Rectal smooth muscle tissue (tissue), 1 donor: ENCODE data around the gene PAK1.
"Not testable (repeated sequence)": the region's sequence is repeated elsewhere in the genome, so short reads cannot be mapped to it uniquely, and the experiment has no call there.

ENCODE experiments used
- H3K27ac ChIP-seq: one replicate; pipeline ENCODE4 v1.7.0; 2013; ENCODE audit warnings: low read depth, low read length, inconsistent platforms
- H3K27me3 ChIP-seq: one replicate; pipeline ENCODE4 v1.7.0; 2013; ENCODE audit warnings: low read length; ENCODE audit not compliant: control insufficient read depth, insufficient read depth
- H3K36me3 ChIP-seq: one replicate; pipeline ENCODE4 v1.7.0; 2013; ENCODE audit warnings: low read length; ENCODE audit not compliant: control insufficient read depth, insufficient read depth
- H3K4me1 ChIP-seq: one replicate; pipeline ENCODE4 v1.7.0; 2013; ENCODE audit warnings: low read length; ENCODE audit not compliant: control insufficient read depth, insufficient read depth
- H3K4me3 ChIP-seq: one replicate; pipeline ENCODE4 v1.7.0; 2013; ENCODE audit warnings: low read length
- H3K9ac ChIP-seq: one replicate; pipeline ENCODE4 v1.7.0; 2013; ENCODE audit warnings: low read length

The PAK1 gene

DNA sequence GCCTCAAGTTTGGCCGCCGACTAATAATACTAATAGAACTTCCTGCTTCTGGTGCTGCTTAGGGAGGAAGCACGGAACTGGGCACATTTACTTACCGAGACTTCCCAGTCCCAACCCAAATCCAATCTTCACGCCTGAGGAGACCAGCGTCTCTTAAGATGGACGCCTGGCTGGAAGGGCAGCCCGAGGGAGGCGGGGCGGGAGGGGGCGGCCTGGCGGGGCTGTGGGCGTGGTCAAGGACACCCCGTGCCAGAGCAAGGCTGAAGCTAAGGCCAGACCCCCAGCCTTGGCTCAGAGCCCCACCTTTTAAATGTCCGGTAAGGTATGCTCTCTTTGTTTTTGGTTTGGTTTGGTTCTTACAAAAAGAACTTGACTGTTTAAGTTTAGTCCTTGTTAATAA is 172.4 kb downstream of the PAK1 start, which contains the start of gene GDPD4:
Gene GDPD4 (minus strand): TSS at position 177 of the 400 bp plus-strand sequence. CDS start 16,549 bp downstream, outside the sequence.
- H3K9ac ChIP-seq: no peak within 1 kb of the TSS
- H3K27ac ChIP-seq: no peak within 1 kb of the TSS

DNA sequence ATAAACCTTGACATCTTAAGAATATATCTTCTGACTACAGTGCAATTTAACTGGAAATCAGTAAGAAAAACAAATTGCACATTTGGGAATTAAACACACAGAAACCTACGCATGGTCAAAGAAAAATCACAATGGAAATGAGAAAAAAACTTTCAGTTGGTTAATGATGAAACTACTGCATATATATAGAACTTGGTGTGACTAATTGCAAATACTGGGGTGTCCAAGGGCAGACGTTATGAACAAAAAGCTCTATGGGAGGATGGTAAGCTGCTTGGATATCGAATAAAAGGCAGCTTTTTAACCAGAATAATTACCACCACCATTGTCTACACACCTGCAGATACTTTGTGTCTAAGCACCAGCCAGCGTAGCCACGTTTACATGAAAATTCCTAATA is 173.2 kb downstream of the PAK1 start:
- H3K4me1 ChIP-seq: no peaks in the 10 kb centered on the region
- no peak overlapping the region for H3K9ac ChIP-seq
- no peaks in the 10 kb centered on the region for H3K36me3 ChIP-seq
- no peaks in the 10 kb centered on the region for H3K27me3 ChIP-seq
- H3K27ac ChIP-seq: no peak overlapping the region
- H3K4me3 ChIP-seq: no peak overlapping the region

More for the DNA sequence above, 172.4 kb downstream of the PAK1 start, which contains the start of gene GDPD4:
- Histone ChIP-seq H3K36me3 (no peaks in the 10 kb centered on the region), H3K4me3 (no peak within 1 kb of the TSS), H3K27me3 (no peaks in the 10 kb centered on the region), H3K4me1 (no peaks in the 10 kb centered on the region)

DNA sequence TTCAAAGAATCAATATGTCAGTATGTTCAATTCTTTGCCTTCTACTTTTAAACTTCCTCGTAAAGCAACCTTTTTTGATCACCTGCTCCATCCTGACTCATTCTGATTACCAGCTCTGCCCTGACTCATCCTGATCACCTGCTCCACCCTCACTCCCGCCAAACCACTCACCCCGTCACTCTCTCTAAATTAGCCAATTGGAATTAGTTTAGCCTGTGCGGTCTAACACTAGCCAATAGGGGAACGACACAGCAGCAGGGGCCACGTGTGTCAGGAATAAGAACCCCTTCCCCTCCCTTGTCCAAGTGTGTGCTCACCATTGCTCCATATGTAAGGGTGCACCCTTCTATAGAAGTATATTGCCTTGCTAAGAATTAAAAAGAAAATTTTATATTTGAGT is 173.9 kb downstream of the PAK1 start:
- H3K27me3 ChIP-seq, H3K4me1 ChIP-seq, H3K9ac ChIP-seq, H3K36me3 ChIP-seq, H3K27ac ChIP-seq, H3K4me3 ChIP-seq: not testable (repeated sequence)

DNA sequence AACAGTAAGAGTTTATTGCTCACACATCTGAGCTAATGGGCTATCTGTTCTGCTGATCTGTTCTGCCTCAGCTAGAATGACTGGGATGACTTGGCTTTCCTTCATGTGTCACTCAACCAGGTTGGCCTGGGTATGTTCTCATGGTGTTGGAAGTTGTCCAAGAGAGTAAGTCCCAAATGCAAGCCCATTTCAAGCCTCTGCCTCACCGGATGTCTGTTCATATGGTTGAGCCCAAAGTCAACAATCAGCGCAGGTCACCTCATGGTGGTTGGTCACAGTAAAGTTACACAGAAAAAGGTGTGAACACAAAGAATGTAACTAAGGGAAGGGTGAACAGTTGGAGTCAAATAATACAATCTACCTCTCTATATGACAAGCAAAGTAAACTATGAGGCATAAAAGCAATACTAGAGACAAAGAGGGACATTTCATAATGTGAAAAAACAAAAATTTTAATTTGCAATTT is 174.3 kb downstream of the PAK1 start:
- no peak overlapping the region for H3K4me3 ChIP-seq
- H3K36me3 ChIP-seq: no peaks in the 10 kb centered on the region
- H3K27me3 ChIP-seq: no peaks in the 10 kb centered on the region
- no peaks in the 10 kb centered on the region for H3K4me1 ChIP-seq
- H3K27ac ChIP-seq: no peak overlapping the region
- H3K9ac ChIP-seq: no peak overlapping the region

DNA sequence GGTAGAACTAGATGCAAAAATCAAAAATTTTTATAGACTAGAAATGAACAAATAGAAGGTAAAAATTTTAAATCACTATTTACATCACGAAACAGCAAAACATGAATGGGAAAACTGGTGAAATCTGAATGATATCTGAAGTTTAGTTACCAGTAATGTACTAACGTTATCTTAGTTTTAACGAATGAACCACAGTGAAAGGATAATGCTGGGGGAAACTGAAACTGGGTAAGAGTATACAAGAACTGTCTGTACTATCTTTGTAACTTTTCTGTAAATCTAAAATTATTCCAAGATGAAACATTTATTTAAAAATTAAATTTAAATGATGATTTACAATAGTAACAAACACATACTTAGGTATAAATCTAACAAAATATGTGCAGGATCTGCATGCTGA is 179.9 kb downstream of the PAK1 start:
- Histone ChIP-seq H3K4me3 (no peak overlapping the region), H3K9ac (no peak overlapping the region), H3K27me3 (no peaks in the 10 kb centered on the region), H3K4me1 (no peaks in the 10 kb centered on the region), H3K27ac (no peak overlapping the region), H3K36me3 (no peaks in the 10 kb centered on the region)

DNA sequence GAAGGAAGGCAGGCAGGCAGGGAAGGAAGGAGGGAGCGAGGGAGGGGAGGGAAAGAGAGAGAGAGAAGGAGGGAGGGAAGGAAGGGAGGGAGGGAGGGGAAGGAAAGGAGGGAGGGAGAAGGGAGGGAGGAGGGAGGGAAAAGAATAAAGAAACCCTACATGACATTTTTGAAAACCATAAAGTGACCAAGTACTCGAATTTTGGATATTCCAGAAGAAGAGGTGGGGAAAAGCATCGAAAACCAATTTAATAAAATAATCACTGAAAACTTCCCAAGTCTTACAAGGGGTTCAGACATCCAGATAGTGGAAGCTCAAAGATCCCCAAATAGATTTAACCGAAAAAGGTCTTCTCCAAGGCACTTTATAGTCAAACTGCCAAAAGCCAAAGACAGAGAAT is 184.2 kb downstream of the PAK1 start:
- H3K27me3 ChIP-seq: no peaks in the 10 kb centered on the region
- no peaks in the 10 kb centered on the region for H3K36me3 ChIP-seq
- H3K27ac ChIP-seq: no peak overlapping the region
- no peak overlapping the region for H3K9ac ChIP-seq
- H3K4me3 ChIP-seq: no peak overlapping the region
- no peaks in the 10 kb centered on the region for H3K4me1 ChIP-seq

DNA sequence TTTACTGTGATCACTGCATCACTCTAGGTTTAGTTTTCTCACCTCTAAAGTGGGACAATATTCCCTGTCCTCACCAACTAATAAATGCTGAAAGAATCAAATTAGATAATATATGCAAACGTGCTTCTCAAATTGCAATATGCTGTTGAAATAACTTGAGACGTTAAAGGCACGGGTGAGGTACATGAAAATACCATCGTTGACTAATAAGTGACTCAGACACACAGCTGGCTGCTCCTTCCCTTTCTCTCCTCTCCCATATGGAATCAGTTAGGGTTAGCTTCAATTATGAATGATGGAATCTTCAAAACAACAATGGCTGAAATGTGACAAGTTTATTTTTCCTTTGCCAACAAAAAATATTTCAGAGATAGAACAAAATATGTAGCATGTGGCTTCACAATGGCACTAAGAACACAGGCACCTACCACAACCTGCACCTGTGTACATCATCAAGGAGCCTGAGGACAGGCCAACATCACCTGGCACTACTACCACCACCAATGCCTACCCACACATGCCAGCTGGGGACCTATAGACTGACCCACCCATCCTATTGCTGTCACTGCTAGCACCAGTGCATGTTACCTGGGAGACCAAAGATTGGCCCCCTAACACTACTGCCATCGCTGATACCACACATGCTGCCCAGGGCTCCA is 186.2 kb downstream of the PAK1 start:
- H3K4me1 ChIP-seq: no peaks in the 10 kb centered on the region
- no peaks in the 10 kb centered on the region for H3K36me3 ChIP-seq
- H3K4me3 ChIP-seq: no peak overlapping the region
- no peak overlapping the region for H3K27ac ChIP-seq
- no peaks in the 10 kb centered on the region for H3K27me3 ChIP-seq
- no peak overlapping the region for H3K9ac ChIP-seq

DNA sequence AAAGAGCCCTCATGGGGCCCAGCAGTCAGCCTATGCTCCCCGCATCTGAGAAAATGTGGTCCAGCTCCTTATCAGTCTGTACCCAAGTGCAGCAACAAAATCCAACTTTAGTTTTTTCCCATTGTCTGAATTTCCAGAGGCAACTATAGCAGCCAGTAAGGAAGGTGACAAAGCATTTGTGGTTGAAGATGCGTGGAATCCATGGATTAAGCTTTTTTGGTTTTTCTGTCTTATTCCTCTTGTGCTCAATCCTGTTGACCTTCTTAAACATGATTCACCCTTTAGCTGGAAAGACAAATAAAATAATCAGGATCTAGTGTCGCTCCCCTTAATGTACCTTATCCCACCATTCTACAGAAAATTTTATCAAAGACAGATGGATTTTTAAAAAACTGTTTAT is 186.8 kb downstream of the PAK1 start:
- H3K4me1 ChIP-seq: no peaks in the 10 kb centered on the region
- H3K4me3 ChIP-seq: no peak overlapping the region
- no peaks in the 10 kb centered on the region for H3K36me3 ChIP-seq
- H3K27ac ChIP-seq: no peak overlapping the region
- no peaks in the 10 kb centered on the region for H3K27me3 ChIP-seq
- H3K9ac ChIP-seq: no peak overlapping the region

DNA sequence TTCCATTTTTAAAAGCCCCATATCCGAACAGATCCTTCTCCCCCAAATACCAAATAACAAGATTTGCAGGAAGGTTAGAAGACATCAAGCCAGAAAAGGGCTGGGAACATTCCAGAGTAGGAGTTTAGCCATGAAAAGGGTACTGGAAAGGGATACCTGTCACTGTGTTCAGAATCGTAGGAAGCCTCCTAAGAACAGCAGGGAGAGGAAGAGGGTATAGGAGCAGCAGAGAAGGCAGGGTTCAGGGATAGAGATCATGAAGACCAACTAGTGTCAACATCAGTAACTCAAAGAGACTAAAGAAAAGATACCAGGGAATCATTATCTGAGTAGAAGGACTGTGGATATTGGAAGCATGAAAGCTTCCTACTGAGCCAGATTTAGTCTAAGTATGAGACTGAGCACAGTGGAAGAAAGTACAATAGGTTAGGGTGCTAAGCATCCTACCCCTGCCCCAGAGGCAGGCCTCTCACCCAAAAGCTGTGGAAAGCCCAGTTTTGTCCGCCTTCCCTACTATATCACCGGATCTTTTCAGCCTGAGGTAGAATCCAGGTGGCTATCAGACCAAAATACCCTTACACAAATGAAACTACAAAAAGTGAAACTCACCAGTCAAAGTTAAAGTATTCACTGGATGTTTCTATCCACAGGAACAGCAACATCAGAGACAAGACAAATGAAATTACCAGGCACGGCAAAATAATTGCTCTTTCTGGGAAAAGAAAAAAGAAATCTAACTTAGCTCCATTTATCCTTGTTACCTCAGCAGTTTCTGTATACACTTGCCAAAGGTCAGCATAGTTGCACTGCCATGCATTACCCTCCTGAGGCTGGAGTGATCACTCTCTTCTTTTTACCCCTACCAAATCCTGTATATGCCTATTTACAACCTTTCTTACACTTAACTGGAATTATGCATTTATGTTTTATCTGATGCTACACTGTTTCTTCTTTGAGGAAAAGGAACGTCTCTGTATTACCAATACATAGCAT is 189.1 kb downstream of the PAK1 start:
- Histone ChIP-seq H3K27ac (no peak overlapping the region), H3K4me1 (no peaks in the 10 kb centered on the region), H3K9ac (no peak overlapping the region), H3K27me3 (no peaks in the 10 kb centered on the region), H3K36me3 (no peaks in the 10 kb centered on the region), H3K4me3 (no peak overlapping the region)

DNA sequence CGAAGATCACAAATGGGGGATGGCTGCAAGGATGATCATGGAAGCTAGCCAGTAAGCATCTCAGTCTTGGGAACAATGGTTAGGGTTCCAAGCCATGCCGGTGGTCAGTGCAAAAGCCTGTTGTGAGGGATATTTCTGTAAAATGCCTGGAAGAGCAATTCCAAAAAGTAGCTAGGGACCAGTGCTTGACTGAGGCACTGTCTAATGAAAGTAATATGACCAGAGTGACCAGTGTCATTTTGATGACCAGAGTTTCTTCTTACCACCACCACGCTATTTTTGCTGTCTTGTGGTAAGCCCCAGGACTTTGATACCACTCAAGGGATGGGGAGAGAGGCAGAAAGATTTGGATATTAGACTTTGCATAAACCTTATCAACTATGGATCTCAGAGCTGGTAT is 190.8 kb downstream of the PAK1 start:
- Histone ChIP-seq H3K27ac (no peak overlapping the region), H3K36me3 (no peaks in the 10 kb centered on the region), H3K4me3 (no peak overlapping the region), H3K9ac (no peak overlapping the region), H3K27me3 (no peaks in the 10 kb centered on the region), H3K4me1 (no peaks in the 10 kb centered on the region)

DNA sequence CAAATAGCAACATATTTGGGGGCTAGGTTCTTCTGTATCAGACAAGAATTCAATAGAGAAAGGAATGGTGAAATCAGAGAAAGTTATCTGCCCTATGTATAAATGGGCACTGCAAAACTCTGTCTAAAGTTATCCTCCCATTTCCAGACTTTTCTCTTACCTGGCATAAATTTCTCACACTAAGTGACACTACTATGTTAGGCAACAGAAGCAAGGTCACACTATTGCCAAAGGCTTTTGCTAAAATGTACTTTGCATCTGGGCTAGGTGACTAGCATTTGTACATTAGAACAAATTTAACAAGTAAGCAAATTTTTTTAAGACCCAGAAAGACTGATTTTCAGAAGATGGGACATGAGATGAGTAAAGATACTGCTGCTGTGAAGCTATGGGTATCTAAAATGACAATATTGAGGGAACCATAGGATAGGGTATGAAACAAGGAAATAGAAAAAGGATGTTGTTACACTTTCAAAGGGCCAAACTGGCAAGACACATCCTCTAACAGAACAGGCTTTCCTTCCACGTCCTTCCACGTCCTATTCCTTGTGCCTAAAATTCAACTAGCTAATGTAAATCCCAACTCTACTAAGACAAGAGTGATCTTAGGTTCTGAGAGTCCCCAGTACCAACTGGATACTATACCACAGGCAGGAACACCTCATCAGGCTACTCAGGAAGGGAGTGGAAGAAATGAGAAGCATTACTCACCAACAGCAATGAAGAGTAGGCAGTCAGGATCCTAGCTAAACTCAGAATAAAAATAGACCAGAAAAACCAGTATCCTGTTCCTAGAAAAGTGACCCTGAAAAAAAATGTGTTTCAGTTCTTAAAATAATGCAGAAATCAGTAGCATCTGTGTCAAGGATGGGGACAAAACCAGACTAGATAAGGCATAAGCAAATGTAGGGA is 195.0 kb downstream of the PAK1 start:
- Histone ChIP-seq H3K9ac (no peak overlapping the region), H3K4me3 (no peak overlapping the region), H3K27me3 (no peaks in the 10 kb centered on the region), H3K27ac (no peak overlapping the region), H3K36me3 (no peaks in the 10 kb centered on the region), H3K4me1 (no peaks in the 10 kb centered on the region)

DNA sequence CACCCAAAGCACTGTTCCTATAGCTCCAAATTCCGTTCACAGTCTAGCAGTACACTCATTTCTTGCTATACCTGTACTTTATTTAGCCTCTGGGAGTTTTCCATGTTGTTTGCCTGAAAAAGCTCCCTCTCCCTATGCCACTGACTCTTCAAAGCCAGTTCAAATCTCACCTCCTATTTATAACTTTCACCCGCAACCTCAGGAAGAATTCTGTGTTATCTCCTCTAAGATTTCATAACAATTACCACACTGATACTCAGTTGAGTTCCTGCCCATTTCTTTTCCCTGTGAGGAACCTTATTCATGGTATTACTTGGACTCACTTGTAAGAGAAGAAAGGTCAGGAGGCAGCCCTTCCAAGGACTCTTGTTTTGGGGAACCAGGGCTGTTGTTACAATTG is 197.6 kb downstream of the PAK1 start:
- Histone ChIP-seq H3K9ac (no peak overlapping the region), H3K4me3 (no peak overlapping the region), H3K27me3 (no peaks in the 10 kb centered on the region), H3K27ac (no peak overlapping the region), H3K36me3 (no peaks in the 10 kb centered on the region), H3K4me1 (no peaks in the 10 kb centered on the region)
